Hematopoietic multipotent progenitor cell treated with erythropoietin and hydrocortisone succinate and interleukin-3 and kit ligand, for 6 days (in vitro differentiated cells): ENCODE results near the gene FBXL7.

Source experiments
- DNase-seq: peaks from one replicate; pipeline ENCODE4 v3.0.0-alpha.2; 2015

FBXL7 gene

GRCh38 chr5:15585841-15586591 is 86.0 kb downstream of the FBXL7 start:
- no peak for DNase-seq

GRCh38 chr5:15587916-15588315 is 87.9 kb downstream of the FBXL7 start:
- DNase-seq = no peak

- DNase-seq = no peak
Measured at GRCh38 chr5:15592728-15593127, 92.7 kb downstream of the FBXL7 start.

- no peak for DNase-seq
Measured at GRCh38 chr5:15594977-15595568, 95.1 kb downstream of the FBXL7 start.

GRCh38 chr5:15595929-15596328 is 95.9 kb downstream of the FBXL7 start:
- no peak for DNase-seq

- no peak for DNase-seq
Measured at GRCh38 chr5:15596936-15597335, 97.0 kb downstream of the FBXL7 start.

GRCh38 chr5:15597804-15598203 is 97.8 kb downstream of the FBXL7 start:
- no peak for DNase-seq

GRCh38 chr5:15598294-15598902 is 98.4 kb downstream of the FBXL7 start:
- DNase-seq = peak; percentile 34

- no peak for DNase-seq
Measured at GRCh38 chr5:15600035-15600434, 100.1 kb downstream of the FBXL7 start.

- DNase-seq = no peak
Measured at GRCh38 chr5:15601274-15601673, 101.3 kb downstream of the FBXL7 start.

GRCh38 chr5:15601853-15602252 is 101.9 kb downstream of the FBXL7 start:
- no peak for DNase-seq

- DNase-seq = no peak
Measured at GRCh38 chr5:15604986-15605385, 105.0 kb downstream of the FBXL7 start.

- DNase-seq = no peak
Measured at GRCh38 chr5:15606197-15606596, 106.2 kb downstream of the FBXL7 start.

GRCh38 chr5:15607076-15607475 is 107.1 kb downstream of the FBXL7 start:
- DNase-seq = no peak

GRCh38 chr5:15609076-15609725 is 109.2 kb downstream of the FBXL7 start:
- no peak for DNase-seq

- no peak for DNase-seq
Measured at GRCh38 chr5:15610216-15610615, 110.2 kb downstream of the FBXL7 start.

- no peak for DNase-seq
Measured at GRCh38 chr5:15611008-15611407, 111.0 kb downstream of the FBXL7 start.

GRCh38 chr5:15612915-15613635 is 113.1 kb downstream of the FBXL7 start:
- DNase-seq = no peak

GRCh38 chr5:15614679-15615078 is 114.7 kb downstream of the FBXL7 start:
- DNase-seq = no peak

- DNase-seq = no peak
Measured at GRCh38 chr5:15615859-15616258, 115.9 kb downstream of the FBXL7 start.

- DNase-seq = no peak
Measured at GRCh38 chr5:15618938-15619337, 119.0 kb downstream of the FBXL7 start.

GRCh38 chr5:15620501-15620900 is 120.5 kb downstream of the FBXL7 start:
- DNase-seq = no peak

- no peak for DNase-seq
Measured at GRCh38 chr5:15621094-15621493, 121.1 kb downstream of the FBXL7 start.
